Measurements from ENCODE around the gene ATG101. TPM values are rescaled to one million over a fixed set of nuclear protein-coding genes. Genes with fewer than 3 reads are reported as not detected.

Gene ATG101
- total RNA-seq, 2 donors from 2014 or later: 28.5 to 46.8 TPM

DNA sequence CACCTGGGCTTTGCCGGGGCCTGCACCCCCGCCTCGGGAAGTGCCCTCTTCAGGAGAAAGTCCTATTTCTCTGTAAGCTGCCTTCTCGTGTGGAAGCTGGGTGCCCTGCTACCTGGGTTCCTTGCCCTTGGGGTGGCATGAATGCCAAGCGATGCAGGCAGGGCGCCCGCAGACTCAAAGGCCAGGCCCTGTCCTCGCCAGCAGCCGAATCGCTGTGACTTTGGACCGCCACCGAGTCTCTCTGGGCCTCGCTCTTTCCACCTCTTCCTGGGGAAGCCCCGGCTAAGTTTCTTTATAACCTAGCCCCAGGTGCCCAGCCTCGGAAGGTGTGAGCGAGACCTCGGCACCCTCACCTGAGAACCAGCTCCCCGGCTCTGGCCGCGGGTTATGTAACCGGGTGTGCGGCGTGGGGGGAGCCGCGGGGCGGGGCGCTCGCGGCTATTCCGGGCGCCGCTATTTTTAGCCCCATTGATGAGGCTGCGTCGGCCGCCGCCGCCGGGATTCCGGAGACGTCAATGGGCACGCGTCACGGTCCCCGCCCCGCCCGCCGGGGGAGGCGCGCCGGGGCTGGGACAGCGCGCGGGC is 33.1 kb upstream of the ATG101 start:
- peak overlapping the region in 1 of 2 donors; percentile 22 for H3K27ac Mint-ChIP-seq

DNA sequence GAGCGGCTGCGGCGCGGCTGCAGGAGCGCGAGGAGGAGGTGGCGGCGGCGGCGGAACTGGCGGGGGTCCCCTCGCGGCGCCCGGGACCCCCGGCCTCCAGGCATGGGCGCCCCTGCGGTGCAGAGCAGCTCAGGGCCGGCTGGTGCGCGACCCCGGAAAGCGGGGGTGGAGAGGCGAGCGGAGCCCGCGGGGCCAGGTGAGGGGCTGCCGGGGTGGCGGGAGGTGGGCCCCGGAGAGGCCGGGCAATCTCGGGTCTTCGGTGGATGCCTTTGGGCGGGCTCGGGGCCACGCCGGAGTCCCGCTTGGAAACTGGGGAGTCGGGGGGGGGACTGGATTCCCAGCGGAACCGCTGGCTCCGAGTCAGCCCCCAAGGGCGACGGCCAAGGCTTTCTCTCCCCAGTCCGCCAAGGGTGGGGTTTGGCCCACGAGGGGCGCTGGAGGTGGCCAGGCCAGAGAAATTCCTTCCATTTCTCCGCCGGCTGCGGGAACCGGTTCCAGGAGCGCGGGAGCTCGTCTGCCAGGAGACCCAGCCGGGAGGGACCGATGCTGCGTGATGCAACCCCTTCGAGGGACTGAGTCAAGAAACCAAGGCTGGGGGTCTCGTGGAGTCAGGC is 32.4 kb upstream of the ATG101 start:
- H3K9me3 Mint-ChIP-seq: no peaks in the 10 kb centered on the region
- ATAC-seq (no peak), DNase-seq (ENCODE audit: low spot score in 2 of 2) (no peak)
- no peaks in the 10 kb centered on the region for H3K36me3 Mint-ChIP-seq
- H3K27ac Mint-ChIP-seq: peak overlapping the region in 1 of 2 donors; percentile 44

More for the DNA sequence above, 33.1 kb upstream of the ATG101 start:
- DNase-seq (ENCODE audit: low spot score in 2 of 2): peak; percentile 73 to 82
- no peaks in the 10 kb centered on the region for H3K9me3 Mint-ChIP-seq
- no peaks in the 10 kb centered on the region for H3K36me3 Mint-ChIP-seq
- ATAC-seq: peak; percentile 53 to 61

DNA sequence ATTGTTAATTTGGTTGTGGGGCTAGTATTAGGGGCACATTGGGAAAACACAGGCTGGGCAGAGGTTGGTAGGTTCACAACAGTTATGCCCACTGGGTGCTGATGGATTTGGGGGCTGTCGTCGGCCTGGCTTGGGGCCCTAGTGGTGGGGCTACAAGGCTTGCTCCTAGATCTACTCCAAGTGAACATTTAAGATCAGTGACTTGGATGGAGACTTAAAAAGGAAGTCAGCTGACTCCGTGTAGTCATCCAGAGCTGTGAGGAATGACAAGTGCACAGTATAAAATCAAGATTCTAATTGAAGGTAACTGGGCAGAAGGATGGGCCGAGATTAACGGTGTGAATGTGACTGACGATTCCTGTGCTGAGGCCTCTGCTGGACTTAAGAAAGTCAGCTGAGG is 31.3 kb upstream of the ATG101 start:
- H3K27ac Mint-ChIP-seq: peak overlapping the region; percentile 4 to 26
- DNase-seq (ENCODE audit: low spot score in 2 of 2) (no peak), ATAC-seq (peak in 1 of 2 donors; percentile 37)
- H3K9me3 Mint-ChIP-seq: no peaks in the 10 kb centered on the region
- no peaks in the 10 kb centered on the region for H3K36me3 Mint-ChIP-seq

DNA sequence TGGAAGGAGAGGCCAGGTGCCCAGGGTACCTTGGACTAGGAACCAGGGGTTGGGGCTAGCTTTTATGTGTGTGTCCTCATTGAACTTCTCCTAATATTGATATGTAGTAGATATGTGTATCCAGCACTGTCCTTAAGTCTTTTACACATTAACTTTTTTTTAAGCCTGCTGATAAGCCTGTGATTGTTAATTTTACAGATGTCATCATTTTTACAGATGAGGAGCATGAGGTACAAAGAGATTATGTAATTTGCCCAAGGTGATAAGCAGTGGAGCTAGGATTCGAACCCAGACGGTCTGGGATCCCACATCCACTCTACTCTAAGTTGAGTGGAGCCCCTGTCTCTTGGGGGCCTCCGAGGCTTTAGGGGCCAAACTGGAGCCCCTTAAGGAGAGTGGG is 28.7 kb upstream of the ATG101 start:
- DNase-seq (ENCODE audit: low spot score in 2 of 2) (no peak), ATAC-seq (no peak)
- H3K36me3 Mint-ChIP-seq: no peaks in the 10 kb centered on the region
- no peaks in the 10 kb centered on the region for H3K9me3 Mint-ChIP-seq
- H3K27ac Mint-ChIP-seq: no peak overlapping the region

DNA sequence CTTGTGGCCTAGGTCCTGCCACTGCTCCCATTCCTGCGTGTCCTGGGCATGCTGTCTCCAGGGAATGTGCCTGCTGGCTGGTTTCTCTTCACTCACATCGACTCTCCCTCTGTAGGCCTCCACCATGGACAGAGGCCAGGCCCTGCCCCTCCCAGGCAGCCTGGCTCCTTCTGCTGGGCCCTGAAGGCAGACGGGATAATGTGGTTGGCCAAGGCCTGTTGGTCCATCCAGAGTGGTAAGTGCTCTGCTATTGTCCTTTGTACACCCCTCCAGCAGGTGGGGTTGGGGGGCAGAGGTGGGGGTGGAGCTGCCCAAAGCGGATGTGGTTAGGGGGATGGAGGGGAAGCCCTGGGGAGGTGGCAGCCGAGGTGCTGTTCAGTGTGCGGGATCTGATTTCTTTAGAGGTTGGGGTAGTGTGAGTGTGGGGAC is 28.1 kb upstream of the ATG101 start:
- ATAC-seq: peak in 1 of 2 donors; percentile 15
- Mint-ChIP-seq H3K36me3 (no peaks in the 10 kb centered on the region), H3K27ac (peak overlapping the region; percentile 66 to 84), H3K9me3 (no peaks in the 10 kb centered on the region)
- DNase-seq (ENCODE audit: low spot score in 2 of 2): no peak

DNA sequence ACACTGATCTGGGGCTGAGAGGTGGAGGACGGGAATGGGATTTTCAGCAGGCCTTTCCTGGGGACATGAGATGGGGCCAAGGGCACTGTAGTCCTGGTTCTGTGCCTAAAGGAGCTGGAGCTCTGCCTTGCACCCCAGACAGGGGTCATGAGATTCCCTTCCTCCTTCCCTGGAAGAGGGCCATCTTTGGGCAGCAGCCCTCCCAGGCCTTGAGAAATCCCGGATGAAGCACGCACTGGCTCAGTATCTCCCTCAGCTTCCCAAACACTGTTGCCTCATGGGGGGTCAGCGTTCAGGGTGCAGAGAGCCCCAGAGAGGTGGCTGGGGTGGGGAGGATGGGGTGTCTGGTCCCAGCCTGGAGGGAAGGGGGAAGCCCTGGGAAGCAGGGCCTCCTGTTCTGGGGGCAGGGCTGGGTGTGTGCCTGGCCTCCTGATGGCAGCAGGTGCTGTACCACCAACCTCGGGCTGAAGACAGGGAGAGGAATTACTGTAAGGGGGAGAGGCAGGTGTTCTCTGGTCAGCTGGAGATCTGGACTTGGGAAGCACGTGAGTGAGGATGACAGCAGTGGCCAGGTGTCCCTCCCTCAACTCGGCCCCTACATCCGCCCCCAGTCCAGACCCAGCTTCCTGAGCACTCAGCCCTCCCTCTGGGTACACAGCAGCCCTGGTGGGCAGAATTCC is 26.9 kb upstream of the ATG101 start:
- Mint-ChIP-seq H3K36me3 (no peaks in the 10 kb centered on the region), H3K9me3 (no peaks in the 10 kb centered on the region), H3K27ac (peak overlapping the region in 1 of 2 donors; percentile 66)
- ATAC-seq: no peak
- DNase-seq (ENCODE audit: low spot score in 2 of 2): no peak

DNA sequence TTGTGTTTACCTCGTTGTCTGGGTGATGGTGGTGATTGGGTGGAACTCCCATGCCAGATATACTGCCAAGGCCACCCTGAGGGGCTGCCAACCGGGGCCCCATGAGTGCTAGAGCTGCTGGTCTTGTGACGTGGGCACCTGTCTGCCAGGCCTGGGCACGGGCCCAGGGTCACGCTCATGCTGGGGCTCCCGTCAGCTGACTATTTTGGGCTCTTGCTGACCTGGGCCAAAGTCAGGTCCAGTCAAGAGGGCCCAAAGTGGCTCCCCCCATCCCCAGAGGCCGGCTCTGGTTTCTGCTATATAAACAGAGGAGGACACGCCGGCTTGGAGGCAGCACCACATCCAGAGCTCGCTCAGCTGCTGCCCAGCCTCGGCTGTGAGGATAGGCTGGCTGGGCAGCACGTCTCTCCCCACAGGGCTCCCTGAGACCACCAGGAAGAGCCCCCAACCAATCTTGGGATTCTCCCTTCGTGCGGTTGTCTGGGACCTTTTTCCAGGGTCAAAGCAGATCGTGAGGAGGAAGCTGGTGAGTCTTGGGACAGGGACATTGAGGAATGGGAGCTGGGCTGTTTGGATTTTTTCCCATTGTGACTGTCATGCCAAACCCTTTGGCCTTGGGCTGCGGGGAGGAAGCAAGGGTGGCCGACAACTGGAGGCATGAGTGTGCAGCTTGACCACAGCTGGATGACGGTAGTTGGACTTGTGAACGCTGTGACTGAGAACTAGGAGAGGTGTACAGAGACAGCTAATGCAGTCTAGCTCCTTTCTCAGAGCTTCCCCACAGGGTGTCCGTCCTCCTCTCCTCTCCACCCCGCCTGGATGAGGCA is 26.2 kb upstream of the ATG101 start:
- Mint-ChIP-seq H3K36me3 (no peaks in the 10 kb centered on the region), H3K27ac (peak overlapping the region in 1 of 2 donors; percentile 23), H3K9me3 (no peaks in the 10 kb centered on the region)
- ATAC-seq (no peak), DNase-seq (ENCODE audit: low spot score in 2 of 2) (no peak)

DNA sequence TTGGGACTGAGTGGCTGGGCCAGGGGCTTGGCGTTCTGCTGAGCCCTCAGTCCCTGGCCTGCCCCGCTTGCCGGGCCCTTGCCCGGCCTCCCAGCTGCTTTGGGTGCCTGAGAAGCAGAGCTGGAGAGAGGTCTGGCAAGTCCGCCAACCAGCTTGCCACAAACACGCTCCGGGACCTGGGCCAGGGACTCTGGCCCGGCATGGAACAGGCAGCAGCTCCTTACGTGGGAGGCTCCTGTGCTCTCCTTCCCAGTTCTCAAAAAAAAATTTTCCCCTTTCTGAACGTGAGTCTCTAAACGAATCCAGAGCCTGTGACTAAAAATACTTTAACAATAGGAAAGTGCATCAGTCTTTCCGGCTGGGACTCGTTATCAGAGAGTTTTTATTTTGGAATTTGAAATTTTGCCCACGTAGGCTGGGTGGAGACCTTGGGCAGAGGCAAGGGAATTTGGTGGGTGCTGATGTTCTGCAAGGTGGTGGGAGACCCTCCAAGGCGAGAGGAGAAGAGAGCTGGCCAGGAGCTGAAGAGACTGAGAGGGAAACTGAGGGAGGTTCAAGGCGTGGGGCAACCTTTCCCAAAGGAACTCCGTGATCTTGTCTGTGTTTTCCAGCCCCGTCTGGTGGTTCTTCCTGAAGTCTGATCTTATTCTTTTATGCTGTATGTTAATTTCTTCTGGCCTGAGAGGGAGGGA is 25.3 kb upstream of the ATG101 start:
- DNase-seq (ENCODE audit: low spot score in 2 of 2) (no peak), ATAC-seq (no peak)
- Mint-ChIP-seq H3K27ac (no peak overlapping the region), H3K9me3 (no peaks in the 10 kb centered on the region), H3K36me3 (no peaks in the 10 kb centered on the region)

DNA sequence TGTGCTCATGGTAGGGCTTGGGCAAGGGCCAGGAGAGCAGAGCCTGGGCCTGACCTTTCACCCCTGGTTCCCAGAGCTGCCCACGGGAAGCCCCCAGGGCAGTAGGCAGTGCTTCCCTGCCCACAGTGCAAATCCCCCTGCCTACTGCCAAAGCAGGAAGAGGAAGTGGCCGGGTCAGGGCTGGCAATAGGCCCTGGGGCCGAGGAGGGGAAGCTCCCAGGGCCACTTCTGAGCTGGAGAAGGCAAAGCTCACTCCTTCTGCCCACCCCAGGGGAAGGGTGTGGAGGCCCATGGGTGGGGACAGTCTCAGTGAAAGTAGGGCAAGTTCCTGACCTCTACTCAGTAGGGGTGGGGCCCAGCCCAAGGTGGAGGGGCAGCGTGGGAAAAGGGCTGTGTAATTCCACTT is 24.0 kb upstream of the ATG101 start:
- ATAC-seq (peak in 1 of 2 donors; percentile 22), DNase-seq (ENCODE audit: low spot score in 2 of 2) (no peak)
- peak overlapping the region; percentile 50 to 59 for H3K27ac Mint-ChIP-seq
- H3K36me3 Mint-ChIP-seq: no peaks in the 10 kb centered on the region
- H3K9me3 Mint-ChIP-seq: no peaks in the 10 kb centered on the region

DNA sequence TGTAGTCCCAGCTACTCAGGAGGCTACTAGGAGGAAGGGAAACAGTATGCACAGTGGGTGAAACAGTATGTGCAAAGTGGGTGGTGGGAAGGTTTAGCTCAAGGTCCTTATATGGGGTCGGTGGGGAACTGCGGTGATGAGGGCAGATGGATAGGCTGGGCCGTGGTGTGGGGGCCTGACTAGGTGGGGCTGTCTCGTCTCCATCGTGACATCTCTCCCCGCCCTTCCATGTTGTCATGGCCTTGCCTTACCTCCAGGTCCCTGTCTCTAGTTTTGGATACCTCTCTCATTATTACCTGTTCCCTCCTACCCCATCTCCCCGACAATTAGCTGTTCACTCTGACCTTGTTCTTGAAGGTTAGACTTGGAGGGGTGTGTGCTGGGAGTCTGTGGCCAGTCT is 22.9 kb upstream of the ATG101 start:
- no peak for DNase-seq (ENCODE audit: low spot score in 2 of 2)
- Mint-ChIP-seq H3K27ac (no peak overlapping the region), H3K36me3 (peaks cover 1 to 8% of the 10 kb centered on the region in 2 donors), H3K9me3 (no peaks in the 10 kb centered on the region)
- no peak for ATAC-seq

DNA sequence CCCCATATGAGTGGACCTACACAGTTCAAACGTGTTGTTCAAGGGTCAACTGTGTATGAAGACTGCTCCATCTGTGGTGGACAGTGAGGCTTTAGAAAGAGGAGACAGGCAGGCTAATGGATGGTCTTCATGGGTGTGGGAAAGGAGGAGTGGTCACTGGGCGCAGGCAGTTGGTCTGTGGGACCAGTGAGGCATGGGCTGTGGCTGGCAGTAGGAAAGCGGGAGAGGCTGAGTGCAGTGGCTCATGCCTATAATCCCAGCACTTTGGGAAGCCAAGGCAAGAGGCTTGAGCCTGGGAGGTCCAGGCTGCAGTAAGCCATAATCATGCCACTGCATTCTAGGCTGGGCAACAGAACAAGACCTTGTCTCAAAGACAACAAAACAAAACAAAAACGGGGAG is 20.5 kb upstream of the ATG101 start:
- H3K9me3 Mint-ChIP-seq: no peaks in the 10 kb centered on the region
- H3K27ac Mint-ChIP-seq: peak overlapping the region; percentile 61 to 98
- DNase-seq (ENCODE audit: low spot score in 2 of 2) (no peak), ATAC-seq (no peak)
- peaks cover 6 to 23% of the 10 kb centered on the region in 2 donors for H3K36me3 Mint-ChIP-seq

DNA sequence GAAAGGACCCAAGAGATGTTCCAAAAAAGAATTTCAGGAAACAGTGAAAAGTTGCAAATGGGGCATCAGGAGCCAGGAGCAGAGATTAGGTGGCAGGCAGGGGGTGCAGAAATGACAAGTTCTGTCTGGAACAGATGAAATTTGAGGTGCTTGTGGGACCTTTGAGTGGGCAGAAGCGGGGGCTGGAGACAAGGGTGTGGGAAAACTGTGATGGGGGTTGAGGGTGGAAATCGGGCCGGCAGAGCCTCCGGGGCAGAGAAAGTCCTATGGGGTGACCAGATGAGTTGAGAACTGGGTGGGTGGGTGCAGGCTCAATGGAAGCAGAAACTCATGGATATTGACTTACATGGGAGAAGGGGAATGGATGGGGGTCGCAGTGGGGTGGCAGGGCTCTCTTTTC is 20.1 kb upstream of the ATG101 start:
- H3K27ac Mint-ChIP-seq: peak overlapping the region; percentile 61 to 98
- no peaks in the 10 kb centered on the region for H3K9me3 Mint-ChIP-seq
- DNase-seq (ENCODE audit: low spot score in 2 of 2) (no peak), ATAC-seq (no peak)
- peaks cover 6 to 23% of the 10 kb centered on the region in 2 donors for H3K36me3 Mint-ChIP-seq

DNA sequence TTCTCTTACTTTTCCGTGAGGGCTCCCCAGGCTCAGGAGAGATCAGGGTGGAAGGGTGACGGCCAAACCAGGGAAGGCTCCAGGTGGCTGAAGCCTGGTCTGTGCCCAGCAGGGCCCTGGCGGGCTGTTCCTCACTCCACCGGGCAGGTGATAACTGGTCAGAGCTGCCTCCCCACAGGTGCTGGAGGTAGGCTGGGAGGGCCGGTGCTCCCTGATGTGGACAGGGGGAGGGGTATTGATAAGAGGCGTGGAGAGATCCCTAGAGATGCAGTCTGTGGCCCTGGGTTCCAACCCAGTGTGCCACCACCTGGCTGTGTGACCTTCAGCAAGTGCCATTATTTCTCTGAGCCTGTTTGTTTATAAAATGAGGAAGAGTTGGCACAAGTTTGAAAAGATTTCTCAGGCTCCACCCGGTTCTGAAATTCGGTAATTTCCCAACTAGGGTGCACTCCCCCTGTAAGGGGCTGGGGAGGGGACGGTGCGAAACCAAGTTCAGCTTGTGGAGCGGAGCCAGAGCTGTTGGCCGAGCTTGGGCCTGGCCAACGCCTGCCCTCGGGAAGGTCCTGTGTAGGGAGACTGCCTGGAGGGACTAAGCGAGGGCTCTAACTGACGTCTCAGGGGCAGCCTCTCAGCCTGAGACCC is 19.5 kb upstream of the ATG101 start:
- no peak for ATAC-seq
- H3K27ac Mint-ChIP-seq: peak overlapping the region; percentile 94 to 98
- DNase-seq (ENCODE audit: low spot score in 2 of 2): no peak
- peaks cover 6 to 23% of the 10 kb centered on the region in 2 donors for H3K36me3 Mint-ChIP-seq
- H3K9me3 Mint-ChIP-seq: no peaks in the 10 kb centered on the region

DNA sequence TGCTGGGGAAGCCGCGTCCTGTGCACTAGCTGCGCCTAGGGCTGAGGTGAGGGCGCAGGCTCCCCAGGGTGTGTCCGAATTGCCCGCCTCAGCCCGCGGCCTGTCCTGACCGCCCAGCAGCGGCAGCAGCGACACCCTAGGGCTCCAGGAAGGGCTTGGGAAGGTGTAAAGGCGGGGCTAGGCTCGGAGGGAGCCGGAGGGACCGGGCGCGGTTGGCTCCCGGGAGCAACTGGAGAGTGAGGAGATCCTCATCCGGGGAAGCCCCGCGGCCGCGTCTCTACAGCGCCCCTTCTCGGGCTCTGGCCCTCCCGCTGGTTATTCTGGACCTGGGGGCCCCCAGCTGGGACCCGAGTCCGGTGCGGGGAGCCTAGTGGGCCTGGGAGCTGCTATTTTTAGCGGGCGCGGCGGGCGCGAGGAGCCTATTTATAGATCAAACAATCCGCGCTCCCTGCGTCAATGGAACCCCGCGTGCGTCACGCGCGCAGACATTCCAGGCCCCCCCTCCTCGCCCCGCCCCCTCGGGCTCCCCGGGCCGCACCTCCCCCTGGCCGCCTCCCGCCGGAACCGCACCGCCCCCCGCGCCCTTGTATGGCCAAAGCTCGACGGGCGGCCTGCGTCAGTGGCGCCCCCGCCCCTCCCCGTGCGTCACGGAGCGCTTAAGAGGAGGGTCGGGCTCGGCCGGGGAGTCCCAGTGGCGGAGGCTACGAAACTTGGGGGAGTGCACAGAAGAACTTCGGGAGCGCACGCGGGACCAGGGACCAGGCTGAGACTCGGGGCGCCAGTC is 18.8 kb upstream of the ATG101 start, which contains the start of gene NR4A1:
TSS of gene NR4A1 (plus strand) at position 685 of the 784 bp plus-strand sequence. CDS start 2,887 bp downstream, outside the sequence.
- Mint-ChIP-seq H3K27ac (peak within 1 kb of the TSS; percentile 96 to 98), H3K9me3 (no peaks in the 10 kb centered on the region), H3K36me3 (peaks cover 6 to 23% of the 10 kb centered on the region in 2 donors)
- ATAC-seq (peak; percentile 88 to 93), DNase-seq (ENCODE audit: low spot score in 2 of 2) (peak; percentile 98 to 99)
